ENCODE measurements around the gene CFAP99.

CFAP99 gene

DNA sequence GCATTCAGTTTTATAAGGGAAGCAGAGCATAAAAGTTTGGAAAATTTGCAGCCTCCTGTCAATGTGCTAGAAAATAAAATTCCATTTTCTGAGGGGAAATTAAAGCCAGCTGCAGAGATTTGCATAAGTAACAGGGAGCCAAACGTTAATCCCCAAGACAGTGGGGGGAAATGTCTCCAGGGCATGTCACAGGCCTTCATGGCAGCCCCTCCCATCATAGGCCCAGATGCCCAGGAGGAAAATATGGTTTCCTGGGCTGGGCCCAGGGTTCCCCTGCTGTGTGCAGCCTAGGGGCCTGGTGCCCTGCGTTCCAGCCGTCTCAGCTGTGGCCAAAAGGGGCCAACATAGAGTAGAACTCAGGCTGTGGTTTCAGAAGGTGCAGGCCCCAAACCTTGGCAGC lies 59.5 kb downstream of the CFAP99 start:
- no peak for DNase-seq

- no peak for DNase-seq
Observed at GRCh38 chr4:2480649-2481048, 61.9 kb downstream of the CFAP99 start.

DNA sequence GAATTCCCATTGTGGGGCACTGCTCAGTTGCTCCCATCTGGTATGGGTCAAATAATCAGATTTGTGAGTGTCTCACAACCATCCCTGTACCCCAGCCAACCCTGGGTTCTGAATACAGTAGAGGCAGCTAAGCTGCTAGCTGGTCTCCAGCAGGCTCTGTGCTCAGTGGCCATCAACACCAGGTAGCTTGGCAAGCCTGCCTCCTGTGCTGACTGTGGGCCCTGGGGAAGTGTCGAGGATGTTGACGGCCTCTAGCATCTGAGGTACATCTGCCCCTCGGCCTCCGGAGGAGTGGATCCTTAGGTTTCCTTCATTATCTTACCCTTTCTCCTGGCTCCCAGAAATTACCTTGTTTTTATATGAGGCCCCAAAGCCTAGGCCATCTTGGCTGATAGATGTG lies 63.4 kb downstream of the CFAP99 start:
- no peak for DNase-seq

- DNase-seq: no peak
Observed at GRCh38 chr4:2482693-2483092, 63.9 kb downstream of the CFAP99 start.

- DNase-seq: no peak
Observed at GRCh38 chr4:2483237-2483636, 64.5 kb downstream of the CFAP99 start.

DNA sequence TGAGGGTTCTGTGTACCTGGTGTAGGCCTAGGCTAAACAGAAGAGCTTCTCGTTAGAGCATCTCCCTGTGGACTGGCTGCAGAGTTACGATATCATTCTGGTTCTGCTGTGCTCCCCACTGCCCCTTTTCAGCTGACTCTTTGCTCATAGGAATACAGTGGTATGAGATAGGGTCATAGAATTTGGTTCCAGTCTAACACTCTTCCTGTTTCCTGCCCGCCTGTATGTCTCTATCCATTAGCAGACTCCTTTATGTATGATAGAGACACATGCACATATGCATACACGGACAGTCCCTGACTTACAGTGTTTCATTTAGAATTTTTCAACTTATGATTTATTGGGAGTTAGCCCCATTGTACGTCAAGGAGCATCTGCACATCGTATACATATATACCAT lies 65.4 kb downstream of the CFAP99 start:
- no peak for DNase-seq

DNA sequence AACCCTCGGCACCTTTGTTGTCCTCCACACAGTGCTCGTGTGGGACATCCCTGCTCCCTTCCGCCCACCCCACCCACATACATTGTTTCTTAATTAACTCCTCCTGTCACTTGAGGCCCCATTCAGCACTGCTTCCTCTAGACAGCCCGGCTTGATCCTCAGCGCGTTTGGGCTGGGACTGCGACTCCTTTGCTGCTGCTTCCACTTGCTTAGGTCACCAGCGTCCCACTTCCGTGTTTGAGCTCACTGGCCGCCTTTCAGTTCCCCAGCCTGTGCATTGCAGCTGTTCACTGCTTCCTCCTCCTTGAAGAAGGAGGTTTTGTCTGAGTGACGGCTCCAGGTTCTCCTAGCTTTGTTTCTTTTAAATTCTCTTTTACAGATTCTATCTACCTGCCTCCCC lies 66.2 kb downstream of the CFAP99 start:
- DNase-seq: no peak

DNA sequence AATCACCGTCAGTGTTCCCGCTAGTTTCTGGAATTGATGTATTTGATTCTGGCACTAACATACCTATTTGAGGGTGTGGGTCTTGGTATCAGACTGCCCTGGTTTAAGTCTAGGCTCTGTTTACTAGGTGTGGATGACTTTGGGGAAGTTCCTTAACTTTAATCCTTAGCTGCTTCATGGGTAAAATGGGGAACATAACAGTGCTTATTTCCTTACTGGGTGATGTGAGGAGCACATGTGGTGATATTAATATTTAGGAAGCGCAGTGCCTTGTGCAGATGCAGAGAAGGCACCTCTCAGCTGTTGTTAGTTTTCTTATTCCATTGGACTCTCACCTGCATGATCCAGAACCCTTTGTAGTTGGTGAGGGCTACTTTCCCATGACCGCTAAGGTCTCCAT lies 67.2 kb downstream of the CFAP99 start:
- DNase-seq: no peak

GRCh38 chr4:2486981-2487380 lies 68.2 kb downstream of the CFAP99 start:
- no peak for DNase-seq

DNA sequence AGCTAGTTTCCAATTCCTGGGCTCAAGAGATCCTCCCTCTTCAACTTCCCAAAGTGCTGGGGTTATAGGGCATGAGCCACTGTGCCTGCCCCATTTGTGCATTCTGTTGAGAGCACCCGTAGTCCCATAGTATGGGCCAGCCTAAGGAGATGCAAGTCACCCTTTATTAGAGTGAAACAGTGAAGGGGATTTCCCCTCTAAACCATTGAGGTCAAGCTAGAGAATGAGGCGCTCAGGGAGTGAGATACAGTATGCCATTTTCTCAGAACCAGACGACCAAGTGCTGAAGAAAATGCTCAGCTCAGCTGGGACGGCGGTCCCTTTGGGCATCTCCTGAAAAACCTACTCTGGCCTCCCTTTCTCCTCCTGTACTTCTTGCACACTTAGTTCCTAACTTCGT lies 68.9 kb downstream of the CFAP99 start:
- no peak for DNase-seq

GRCh38 chr4:2489081-2489805 lies 70.5 kb downstream of the CFAP99 start:
- DNase-seq: no peak

DNA sequence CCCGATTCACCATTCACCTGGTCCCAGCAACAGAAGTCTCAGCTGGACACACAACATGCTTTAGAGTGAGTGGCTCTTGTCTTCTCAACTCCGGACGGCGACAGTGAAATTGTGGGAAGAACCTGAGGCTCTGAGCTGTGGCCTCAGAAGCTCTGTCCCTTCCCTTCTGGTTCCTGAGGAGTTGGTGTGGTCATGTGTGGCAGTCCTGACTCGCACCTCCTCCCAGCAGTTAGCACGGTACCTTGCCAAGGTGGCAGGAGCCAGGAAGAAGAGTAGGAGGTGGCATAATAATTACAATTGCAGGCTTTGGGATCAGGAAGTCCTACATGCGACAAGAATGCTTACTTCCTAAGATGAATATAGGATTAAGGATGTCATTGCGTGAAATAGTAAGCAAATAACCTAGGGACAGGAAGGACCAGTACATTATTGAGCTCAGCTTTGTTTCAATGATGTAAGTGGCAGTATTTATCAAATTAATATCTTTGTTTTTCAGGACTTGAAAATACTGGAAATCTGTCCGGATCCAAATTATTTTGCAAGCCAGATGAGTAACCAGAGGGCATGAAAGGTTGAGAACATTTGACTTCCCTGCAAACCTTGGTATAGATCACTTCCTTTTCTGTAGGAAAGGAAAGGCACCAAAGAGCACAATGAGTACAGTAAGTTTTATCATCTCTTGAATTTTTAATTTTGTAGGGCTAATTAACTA lies 71.2 kb downstream of the CFAP99 start:
- no peak for DNase-seq

DNA sequence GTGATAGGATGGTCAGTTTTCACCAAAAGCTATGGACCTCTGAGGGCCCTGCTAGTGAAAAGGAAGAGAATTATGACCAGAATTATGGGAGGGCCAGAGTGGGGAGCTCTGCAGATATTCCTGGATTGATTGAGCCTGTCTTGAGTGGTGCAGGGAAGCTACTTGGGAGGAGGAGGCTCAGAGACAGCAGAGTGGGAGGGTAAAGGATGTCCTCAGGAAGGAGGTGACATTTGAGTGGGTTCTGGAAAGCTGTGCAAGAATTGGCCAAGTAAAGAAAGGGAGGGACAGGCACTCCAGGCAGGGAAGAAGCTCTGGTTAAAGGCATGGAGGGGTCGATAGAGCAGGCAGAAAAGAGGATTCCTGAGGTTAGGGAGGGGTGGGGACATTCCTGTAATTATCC lies 74.2 kb downstream of the CFAP99 start:
- DNase-seq: no peak

GRCh38 chr4:2494992-2495391 lies 76.2 kb downstream of the CFAP99 start:
- DNase-seq: no peak

- DNase-seq: no peak
Observed at GRCh38 chr4:2497324-2497723, 78.6 kb downstream of the CFAP99 start.

- DNase-seq: no peak
Observed at GRCh38 chr4:2497931-2498330, 79.2 kb downstream of the CFAP99 start.

DNA sequence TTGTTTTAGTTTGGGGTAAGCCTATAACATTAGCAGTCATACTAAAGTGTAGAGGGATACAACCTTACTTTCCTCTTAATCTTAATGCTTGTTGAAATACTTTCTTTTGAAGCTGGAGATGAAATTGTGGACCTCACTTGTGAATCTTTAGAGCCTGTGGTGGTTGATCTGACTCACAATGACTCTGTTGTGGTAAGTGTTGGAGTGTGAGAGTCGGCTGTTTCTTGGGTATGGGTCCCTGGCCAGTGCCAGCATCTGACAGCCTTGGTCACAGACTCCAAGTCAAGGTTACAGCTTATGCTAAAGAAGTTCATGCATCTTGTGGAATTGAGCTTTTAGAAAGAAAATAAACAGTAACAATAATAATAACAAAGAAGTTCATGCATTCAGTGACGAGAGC lies 81.8 kb downstream of the CFAP99 start:
- DNase-seq: no peak

DNA sequence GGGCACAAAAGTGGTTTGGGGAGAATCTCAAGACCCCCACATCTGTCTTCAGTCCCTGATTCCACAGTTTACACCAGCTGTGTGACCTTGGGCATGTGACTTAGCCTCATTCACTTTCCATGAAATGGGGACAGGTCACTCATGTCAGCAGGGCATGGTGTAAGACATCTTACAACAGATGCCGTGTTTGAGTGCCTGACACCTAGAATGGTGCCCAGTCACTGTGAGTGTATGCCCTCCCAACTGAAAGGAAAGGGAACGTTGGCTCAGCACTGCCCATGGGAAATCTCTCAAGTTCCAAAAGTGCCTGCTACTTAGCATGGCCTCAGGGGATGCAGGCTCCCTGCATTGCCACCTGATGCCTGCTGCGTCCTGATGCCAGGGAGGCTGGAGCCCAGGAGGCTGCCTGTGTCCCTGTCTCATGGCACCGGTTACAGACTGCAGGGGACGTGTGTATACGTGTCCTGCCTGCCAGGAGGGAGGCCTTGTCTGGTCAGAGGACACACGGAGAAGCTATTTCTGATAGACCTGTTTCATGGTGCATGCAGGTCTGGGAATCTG lies 82.4 kb downstream of the CFAP99 start:
- DNase-seq: no peak

DNA sequence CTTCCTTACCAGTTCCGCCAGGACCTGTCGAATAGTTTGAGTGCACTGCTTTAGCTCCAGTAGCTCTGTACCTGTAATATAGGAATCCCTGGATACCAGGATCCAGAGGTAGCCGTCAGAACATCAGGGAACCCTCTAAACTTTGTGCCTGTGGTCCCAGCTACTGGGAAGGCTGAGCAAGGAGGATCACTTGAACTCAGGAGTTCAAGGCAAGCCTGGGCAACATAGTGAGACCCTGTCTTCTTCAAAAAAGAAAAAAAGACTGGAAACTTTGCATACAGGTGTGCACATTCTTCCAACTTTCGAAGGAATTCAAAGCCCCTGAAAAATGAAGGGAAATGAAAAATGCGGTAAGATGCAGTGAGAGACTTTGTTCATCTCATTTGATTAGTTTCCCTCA lies 85.1 kb downstream of the CFAP99 start:
- no peak for DNase-seq

- DNase-seq: no peak
Observed at GRCh38 chr4:2507259-2507658, 88.5 kb downstream of the CFAP99 start.

GRCh38 chr4:2507855-2508254 lies 89.1 kb downstream of the CFAP99 start:
- no peak for DNase-seq

- DNase-seq: no peak
Observed at GRCh38 chr4:2510351-2511259, 91.8 kb downstream of the CFAP99 start.

DNA sequence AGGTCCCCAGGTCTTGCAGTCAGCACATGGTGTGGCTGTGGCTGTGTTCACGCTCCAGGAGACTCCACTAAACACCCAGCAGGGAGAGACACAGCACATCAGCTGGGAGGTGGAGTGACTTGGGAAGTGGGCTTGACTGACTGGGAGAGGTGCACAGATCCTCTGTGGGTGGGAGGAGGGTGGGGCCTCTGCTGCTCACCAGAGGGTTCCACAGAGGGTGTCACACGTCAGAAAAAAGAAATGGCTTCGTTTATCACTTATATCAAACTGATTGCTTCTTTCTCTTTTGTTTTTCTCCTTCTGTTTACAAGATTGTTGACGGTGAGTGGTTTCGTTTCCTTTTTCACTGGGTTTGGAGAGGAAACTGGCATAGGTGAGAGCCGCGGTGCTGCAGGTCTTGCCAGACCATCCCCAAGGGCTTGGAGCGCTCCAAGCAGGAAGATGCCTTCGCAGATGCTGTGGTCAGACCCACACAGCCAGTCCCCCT lies 92.9 kb downstream of the CFAP99 start:
- no peak for DNase-seq
